Upper lobe of right lung (tissue), 1 donor: ENCODE results near the gene SUGCT. TPM values are rescaled to one million over a fixed set of nuclear protein-coding genes. Genes with fewer than 3 reads are reported as not detected.

Experiments used
- ATAC-seq: fragments of 200-7000 bp; cut with Tn5 transposase; one replicate; pipeline ENCODE4 v1.9.1; 2020; ENCODE audit warnings: mild to moderate bottlenecking, moderate library complexity
- DNase-seq: peaks from one replicate; pipeline ENCODE4 v3.0.0-alpha.2; 2020
- H3K27ac ChIP-seq: fragments of 200-600 bp; one replicate; pipeline ENCODE4 v1.8.0; 2022
- H3K27me3 ChIP-seq: fragments of 200-600 bp; one replicate; pipeline ENCODE4 v1.8.0; 2022; ENCODE audit warnings: mild to moderate bottlenecking
- H3K36me3 ChIP-seq: fragments of 200-600 bp; one replicate; pipeline ENCODE4 v1.8.0; 2022
- H3K4me1 ChIP-seq: fragments of 200-600 bp; one replicate; pipeline ENCODE4 v1.8.0; 2022
- H3K4me3 ChIP-seq: fragments of 200-600 bp; one replicate; pipeline ENCODE4 v1.8.0; 2022; ENCODE audit warnings: mild to moderate bottlenecking
- H3K9me3 ChIP-seq: fragments of 200-600 bp; one replicate; pipeline ENCODE4 v1.8.0; 2022
- CTCF ChIP-seq: fragments of 200-600 bp; IDR thresholded peaks from one replicate; pipeline ENCODE4 v1.8.0; 2022; ENCODE audit warnings: antibody characterized with exemption
- intact Hi-C: fragments of 100-400 bp; cut with DNase I; formaldehyde crosslinking; loops from one replicate; pipeline ENCODE4 v1.11.0; 2022
- total RNA-seq: library from RNA; stranded (reverse); fragmentation: NEBNext Ultra II Directional; extraction: Animal tissue kit (Norgen Biotek cat#: 25700); gene quantifications from one replicate; pipeline ENCODE4 v1.2.1, GENCODE V29; 2021
- donor health status: DM: no; HTN: yes; CAD: no; lungs with severe emphysema.

The SUGCT gene
- total RNA-seq, 1 donor from 2014 or later: 4.1 TPM

GRCh38 chr7:40356312-40356711, 221.5 kb downstream of the SUGCT start:
- Histone ChIP-seq H3K36me3 (no peaks in the 10 kb centered on the region), H3K27me3 (no peaks in the 10 kb centered on the region), H3K4me3 (no peak overlapping the region), H3K27ac (no peak overlapping the region), H3K4me1 (no peaks in the 10 kb centered on the region), H3K9me3 (no peaks in the 10 kb centered on the region)
- intact Hi-C loops: no loop called here
- DNase-seq (no peak), ATAC-seq (no peak)
- TF ChIP-seq CTCF: no peak

DNA sequence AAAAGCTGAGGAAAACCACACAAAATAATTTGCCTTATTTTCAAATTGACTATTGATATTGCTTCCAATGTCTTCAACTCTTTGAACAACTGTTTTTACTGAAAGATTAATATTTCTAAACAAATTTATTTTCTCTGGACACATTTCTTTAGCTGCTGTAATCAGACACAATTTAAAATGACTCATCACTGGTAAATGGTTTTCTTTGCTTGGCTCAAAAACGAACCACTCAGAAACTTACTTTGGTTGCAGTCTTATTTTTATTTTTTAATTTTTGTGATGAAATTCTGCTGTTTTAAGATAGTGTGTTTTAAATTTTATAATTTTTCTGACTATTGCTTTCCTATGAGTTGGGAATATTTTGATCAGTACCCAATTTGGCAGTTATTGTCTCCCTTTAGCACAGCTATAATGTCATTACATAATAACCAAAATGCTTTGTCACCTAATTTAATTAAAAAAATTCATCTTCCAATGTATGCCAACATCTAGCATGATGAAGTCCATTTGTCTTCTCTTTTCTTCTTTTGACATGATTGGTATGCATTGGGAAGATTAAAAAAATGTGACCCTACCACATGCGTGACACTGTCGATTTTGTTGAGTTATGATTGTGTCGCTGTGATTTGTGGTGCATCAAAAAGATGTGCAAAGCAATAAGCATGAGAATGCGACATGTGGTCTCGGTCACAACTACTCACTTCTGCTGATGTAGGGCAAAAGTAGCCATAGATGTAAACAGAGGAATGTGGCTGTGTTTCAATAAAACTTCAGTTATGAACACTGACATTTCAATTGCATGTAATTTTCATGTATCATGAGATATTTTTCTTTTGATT, 222.3 kb downstream of the SUGCT start:
- DNase-seq (no peak), ATAC-seq (no peak)
- no peak for TF ChIP-seq CTCF
- H3K36me3 ChIP-seq: no peaks in the 10 kb centered on the region
- no peaks in the 10 kb centered on the region for H3K4me1 ChIP-seq
- no peak overlapping the region for H3K4me3 ChIP-seq
- no peaks in the 10 kb centered on the region for H3K27me3 ChIP-seq
- no peaks in the 10 kb centered on the region for H3K9me3 ChIP-seq
- H3K27ac ChIP-seq: no peak overlapping the region
- intact Hi-C loops: no loop called here

GRCh38 chr7:40369641-40370277, 235.0 kb downstream of the SUGCT start:
- no peak for TF ChIP-seq CTCF
- Histone ChIP-seq H3K27ac (no peak overlapping the region), H3K4me3 (no peak overlapping the region), H3K4me1 (no peaks in the 10 kb centered on the region), H3K36me3 (no peaks in the 10 kb centered on the region), H3K9me3 (no peaks in the 10 kb centered on the region), H3K27me3 (no peaks in the 10 kb centered on the region)
- DNase-seq (no peak), ATAC-seq (no peak)
- intact Hi-C loops: no loop called here

- no peak for TF ChIP-seq CTCF
- H3K4me1 ChIP-seq: no peaks in the 10 kb centered on the region
- ATAC-seq (no peak), DNase-seq (no peak)
- H3K36me3 ChIP-seq: no peaks in the 10 kb centered on the region
- H3K4me3 ChIP-seq: no peak overlapping the region
- intact Hi-C loops: no loop called here
- H3K9me3 ChIP-seq: no peaks in the 10 kb centered on the region
- H3K27ac ChIP-seq: no peak overlapping the region
- H3K27me3 ChIP-seq: no peaks in the 10 kb centered on the region
These were observed 237.1 kb downstream of the SUGCT start for GRCh38 chr7:40371806-40372440.

DNA sequence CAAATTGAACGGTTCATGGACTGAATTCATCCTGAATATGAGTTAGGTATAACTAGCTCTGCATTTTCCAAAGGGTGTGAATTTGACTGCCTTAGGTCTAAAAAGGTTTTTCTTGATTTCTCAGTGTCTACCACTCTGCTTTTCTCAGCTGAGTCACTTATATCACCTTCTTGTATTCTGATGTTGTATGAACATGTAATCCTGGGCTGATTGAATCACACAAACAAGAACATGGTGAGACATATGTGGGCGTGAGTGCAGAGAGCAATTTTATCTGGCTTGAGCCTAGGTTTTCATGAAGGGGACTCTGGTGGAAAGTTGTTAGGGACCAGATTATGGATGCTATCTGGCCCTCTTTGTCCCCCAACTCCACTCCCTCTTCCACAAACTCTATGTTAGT, 239.8 kb downstream of the SUGCT start:
- Histone ChIP-seq H3K4me3 (no peak overlapping the region), H3K4me1 (no peaks in the 10 kb centered on the region), H3K9me3 (no peaks in the 10 kb centered on the region), H3K36me3 (no peaks in the 10 kb centered on the region), H3K27me3 (no peaks in the 10 kb centered on the region), H3K27ac (no peak overlapping the region)
- DNase-seq (no peak), ATAC-seq (no peak)
- no peak for TF ChIP-seq CTCF
- intact Hi-C loops: no loop called here
